GM19025 (cell line): ENCODE measurements around the gene SYVN1.
"Not testable (repeated sequence)": the region's sequence is repeated elsewhere in the genome, so short reads cannot be mapped to it uniquely, and the experiment has no call there.

ENCODE experiments used
- ATAC-seq: cut with Tn5 transposase; IDR thresholded peaks from one replicate; pipeline ENCODE4 v1.9.1; 2021; ENCODE audit warnings: mild to moderate bottlenecking, low read depth, moderate library complexity; ENCODE audit not compliant: unreplicated experiment

Gene SYVN1

GRCh38 chr11:65134240-65134951, at the start of gene SYVN1:
SYVN1 (minus strand) TSS chr11:65134519; CDS start chr11:65133601, 918 bp downstream.
- ATAC-seq, result peak; percentile 59

GRCh38 chr11:65183201-65183891, 49.0 kb upstream of the SYVN1 start:
- ATAC-seq, result no peak

GRCh38 chr11:65182258-65183170, 48.2 kb upstream of the SYVN1 start:
- no peak for ATAC-seq

- ATAC-seq, result peak; percentile 28
These were observed 47.4 kb upstream of the SYVN1 start, which contains the start of gene CAPN1 for GRCh38 chr11:65181569-65182257. CAPN1 (plus strand) TSS chr11:65181928; CDS start chr11:65182702, 774 bp downstream.

- peak; percentile 53 for ATAC-seq
These were observed 46.7 kb upstream of the SYVN1 start for GRCh38 chr11:65180877-65181568.

- ATAC-seq, result not testable (repeated sequence)
These were observed 40.3 kb upstream of the SYVN1 start for GRCh38 chr11:65174571-65175010.

GRCh38 chr11:65172600-65172999, 38.3 kb upstream of the SYVN1 start:
- no peak for ATAC-seq

GRCh38 chr11:65170058-65170534, 35.8 kb upstream of the SYVN1 start, which contains the start of gene SPDYC:
SPDYC (plus strand) TSS chr11:65170233; CDS start chr11:65171358, 1,125 bp downstream.
- no peak for ATAC-seq

- ATAC-seq, result no peak
These were observed 34.9 kb upstream of the SYVN1 start for GRCh38 chr11:65169164-65169641.

GRCh38 chr11:65167656-65168055, 33.3 kb upstream of the SYVN1 start:
- no peak for ATAC-seq

- no peak for ATAC-seq
These were observed 32.6 kb upstream of the SYVN1 start for GRCh38 chr11:65166893-65167292.

GRCh38 chr11:65165410-65166317, 31.3 kb upstream of the SYVN1 start:
- no peak for ATAC-seq

- no peak for ATAC-seq
These were observed 29.4 kb upstream of the SYVN1 start for GRCh38 chr11:65163684-65164083.

- ATAC-seq, result no peak
These were observed 26.3 kb upstream of the SYVN1 start for GRCh38 chr11:65160643-65161042.

- no peak for ATAC-seq
These were observed 24.7 kb upstream of the SYVN1 start for GRCh38 chr11:65159012-65159411.

GRCh38 chr11:65157336-65157735, 23.0 kb upstream of the SYVN1 start:
- no peak for ATAC-seq

- no peak for ATAC-seq
These were observed 22.6 kb upstream of the SYVN1 start for GRCh38 chr11:65156926-65157325.

- no peak for ATAC-seq
These were observed 21.9 kb upstream of the SYVN1 start for GRCh38 chr11:65156256-65156655.
